ENCODE data around the gene DPYSL4. TPM values are rescaled to one million over a fixed set of nuclear protein-coding genes. Genes with fewer than 3 reads are reported as not detected.

The DPYSL4 gene
- total RNA-seq = under 1 TPM; 0.27 to 0.44 TPM

GRCh38 chr10:132186488-132187429 is at the start of gene DPYSL4:
Gene DPYSL4 (plus strand): TSS chr10:132186948. CDS start chr10:132187064, 116 bp downstream.
- no peaks in the 10 kb centered on the region for H3K36me3 ChIP-seq
- peaks cover 33% of the 10 kb centered on the region for H3K27me3 ChIP-seq
- peaks cover 10% of the 10 kb centered on the region for H3K4me1 ChIP-seq
- no peak for TF ChIP-seq CTCF (IDR thresholded peaks at IDR 0.05)
- no peaks in the 10 kb centered on the region for H3K9me3 ChIP-seq
- peak within 1 kb of the TSS; percentile 9 for H3K4me3 ChIP-seq
- H3K9ac ChIP-seq (ENCODE audit: low read depth in 2 of 2, low read length in 2 of 2) = no peak within 1 kb of the TSS
- no peak within 1 kb of the TSS for H3K27ac ChIP-seq
- no peak for DNase-seq
- intact Hi-C loops (cut with DNase I) = no loop called here

DNA sequence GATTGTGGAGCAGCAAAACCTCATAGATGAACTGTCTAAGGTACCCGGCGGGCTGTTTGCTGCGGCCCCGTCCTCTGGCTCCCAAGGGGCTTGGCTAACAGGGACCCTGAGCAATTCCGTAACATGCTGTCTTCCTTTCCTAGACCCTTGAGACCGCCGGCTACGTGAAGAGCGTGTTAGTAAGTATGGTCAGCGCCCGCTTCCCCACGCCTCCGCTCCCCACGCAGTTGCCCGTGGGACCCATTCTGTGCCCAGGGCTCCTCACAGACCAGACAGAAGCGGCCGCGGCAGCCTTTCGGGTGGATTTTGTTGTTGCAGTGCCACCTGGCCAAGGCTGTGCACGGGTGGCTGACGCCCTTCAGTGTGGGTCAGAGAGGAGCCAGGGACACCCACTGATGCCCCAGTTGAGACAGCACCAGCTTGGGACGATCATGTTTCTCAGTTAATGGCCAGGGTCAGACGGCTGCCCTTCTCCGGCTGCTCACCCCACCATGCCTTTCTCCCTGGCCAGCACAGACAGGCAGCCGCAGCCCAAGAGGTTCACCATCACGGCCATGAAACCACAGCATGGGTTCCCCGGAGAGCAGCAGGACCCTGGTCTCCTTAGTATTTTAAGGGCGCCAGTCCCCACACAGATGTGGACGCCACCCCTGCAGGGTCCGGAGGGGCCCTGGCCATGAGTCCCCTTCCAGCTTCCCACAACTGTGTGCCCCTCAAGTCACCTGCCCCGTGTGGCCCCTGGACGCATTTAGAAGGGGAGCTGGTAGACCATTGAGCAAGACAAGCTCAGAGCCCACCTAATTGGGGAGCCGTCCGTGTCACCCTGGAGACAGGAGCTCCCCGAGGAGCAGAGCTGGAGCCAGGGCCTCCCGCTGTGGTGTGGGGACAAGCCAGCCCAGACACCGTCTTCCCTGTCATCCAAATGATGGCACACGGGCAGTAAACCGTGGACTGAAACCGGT is 49.4 kb upstream of the DPYSL4 start:
- Histone ChIP-seq H3K4me3 (no peak overlapping the region), H3K36me3 (no peaks in the 10 kb centered on the region), H3K27me3 (no peaks in the 10 kb centered on the region), H3K27ac (no peak overlapping the region), H3K9me3 (no peaks in the 10 kb centered on the region), H3K9ac (ENCODE audit: low read depth in 2 of 2, low read length in 2 of 2) (no peak overlapping the region), H3K4me1 (no peaks in the 10 kb centered on the region)
- no peak for DNase-seq
- intact Hi-C loops (cut with DNase I) = no loop called here
- no peak for TF ChIP-seq CTCF (IDR thresholded peaks at IDR 0.05)

- H3K27ac ChIP-seq = no peak overlapping the region
- no peaks in the 10 kb centered on the region for H3K36me3 ChIP-seq
- H3K27me3 ChIP-seq = peaks cover 4% of the 10 kb centered on the region
- H3K9me3 ChIP-seq = no peaks in the 10 kb centered on the region
- H3K4me3 ChIP-seq = no peak overlapping the region
- TF ChIP-seq CTCF (IDR thresholded peaks at IDR 0.05) = no peak
- intact Hi-C loops (cut with DNase I) = no loop called here
- no peaks in the 10 kb centered on the region for H3K4me1 ChIP-seq
- no peak for DNase-seq
- no peak overlapping the region for H3K9ac ChIP-seq (ENCODE audit: low read depth in 2 of 2, low read length in 2 of 2)
Measured at GRCh38 chr10:132138133-132138532, 48.6 kb upstream of the DPYSL4 start.

- DNase-seq = no peak
- Histone ChIP-seq H3K4me1 (no peaks in the 10 kb centered on the region), H3K9me3 (no peaks in the 10 kb centered on the region), H3K9ac (ENCODE audit: low read depth in 2 of 2, low read length in 2 of 2) (no peak overlapping the region), H3K36me3 (no peaks in the 10 kb centered on the region), H3K4me3 (no peak overlapping the region), H3K27ac (no peak overlapping the region), H3K27me3 (peaks cover 4% of the 10 kb centered on the region)
- intact Hi-C loops (cut with DNase I) = no loop called here
- TF ChIP-seq CTCF (IDR thresholded peaks at IDR 0.05) = no peak
Measured at GRCh38 chr10:132138596-132138995, 48.2 kb upstream of the DPYSL4 start.

GRCh38 chr10:132139526-132139925 is 47.2 kb upstream of the DPYSL4 start:
- Histone ChIP-seq H3K36me3 (no peaks in the 10 kb centered on the region), H3K27ac (no peak overlapping the region), H3K4me1 (no peaks in the 10 kb centered on the region), H3K9ac (ENCODE audit: low read depth in 2 of 2, low read length in 2 of 2) (no peak overlapping the region), H3K27me3 (peaks cover 4% of the 10 kb centered on the region), H3K9me3 (no peaks in the 10 kb centered on the region), H3K4me3 (no peak overlapping the region)
- intact Hi-C loops (cut with DNase I) = no loop called here
- TF ChIP-seq CTCF (IDR thresholded peaks at IDR 0.05) = no peak
- no peak for DNase-seq

Data from colonic mucosa (tissue), 4 donors.